Breast epithelium (tissue), 4 donors: ENCODE measurements around the gene EBF3. TPM values are rescaled to one million over a fixed set of nuclear protein-coding genes. Genes with fewer than 3 reads are reported as not detected.

Experiments
- DNase-seq, 2 donors: peaks; one replicate each; pipeline ENCODE4 v3.0.0-alpha.2; 2019; ENCODE audit warnings: low spot score in 2 of 2
- H3K27ac ChIP-seq, 2 donors: fragments of 200-600 bp; sonication (generic) in 1 of 2; one replicate each; pipeline ENCODE4 v1.5.1; 2016 to 2019; ENCODE audit warnings: mild to moderate bottlenecking in 1 of 2
- H3K27me3 ChIP-seq, 2 donors: fragments of 200-600 bp; sonication (generic) in 1 of 2; one replicate each; pipeline versions ENCODE4 v1.5.1 to v1.6.0; 2017 to 2019; ENCODE audit warnings: control low read depth in 1 of 2, mild to moderate bottlenecking in 1 of 2
- H3K36me3 ChIP-seq: fragments of 200-600 bp; one replicate; pipeline ENCODE4 v1.5.1; 2019
- H3K4me1 ChIP-seq, 2 donors: fragments of 200-600 bp; sonication (generic); one replicate each; pipeline ENCODE4 v1.5.1; 2016 to 2019; ENCODE audit warnings: control low read depth in 1 of 2
- H3K4me3 ChIP-seq, 3 donors: fragments of 200-600 bp; sonication (generic); 1 replicate in 2 of 3; 2 replicates in 1 of 3; pipeline ENCODE4 v1.5.1; 2016 to 2019; ENCODE audit warnings: mild to moderate bottlenecking in 3 of 3, moderate library complexity in 2 of 3
- H3K9me3 ChIP-seq, 2 donors: fragments of 200-600 bp; sonication (generic) in 1 of 2; one replicate each; pipeline ENCODE4 v1.5.1; 2016 to 2019; ENCODE audit warnings: control low read depth in 1 of 2
- CTCF ChIP-seq, 3 donors: fragments of 450-650 bp; IDR thresholded peaks; one replicate each; pipeline ENCODE4 v1.5.1; 2016 to 2017; ENCODE audit warnings: antibody characterized with exemption in 3 of 3, mild to moderate bottlenecking in 3 of 3, moderate library complexity in 3 of 3
- POLR2A ChIP-seq: fragments of 450-650 bp; IDR thresholded peaks from one replicate; pipeline ENCODE4 v1.6.1; 2016; ENCODE audit warnings: antibody characterized with exemption, mild to moderate bottlenecking, moderate library complexity
- POLR2AphosphoS5 ChIP-seq, 3 donors: sonication (generic); formaldehyde crosslinking; IDR thresholded peaks; one replicate each; pipeline ENCODE4 v1.6.1; 2017; ENCODE audit warnings: antibody characterized with exemption in 3 of 3
- intact Hi-C: fragments of 100-400 bp; cut with DNase I; formaldehyde crosslinking; loops from one replicate; pipeline ENCODE4 v1.15.1; 2023; ENCODE audit warnings: low total_unique reads
- total RNA-seq, 3 donors: library from RNA; depleted of rRNA; stranded (reverse); fragments of >200 nt; gene quantifications; one replicate each; pipeline ENCODE4 v1.1.0, GENCODE V29; 2016

The EBF3 gene
- total RNA-seq, 3 donors from 2014 or later: 4.2 to 28.0 (median 6.6) TPM

GRCh38 chr10:129878835-129879234 is 85.2 kb downstream of the EBF3 start:
- Histone ChIP-seq H3K9me3 (no peaks in the 10 kb centered on the region), H3K4me3 (no peak overlapping the region), H3K36me3 (no peaks in the 10 kb centered on the region), H3K27me3 (no peaks in the 10 kb centered on the region), H3K4me1 (no peaks in the 10 kb centered on the region), H3K27ac (no peak overlapping the region)
- no peak for DNase-seq
- intact Hi-C loops: no loop called here
- no peak for TF ChIP-seq POLR2AphosphoS5 (IDR thresholded peaks at IDR 0.05)
- no peak for TF ChIP-seq POLR2A
- no peak for TF ChIP-seq CTCF (IDR thresholded peaks at IDR 0.05)

GRCh38 chr10:129877773-129878371 is 86.2 kb downstream of the EBF3 start:
- TF ChIP-seq POLR2A (no peak), POLR2AphosphoS5 (IDR thresholded peaks at IDR 0.05) (no peak), CTCF (IDR thresholded peaks at IDR 0.05) (no peak)
- H3K4me3 ChIP-seq: no peak overlapping the region
- no peak for DNase-seq
- no peaks in the 10 kb centered on the region for H3K4me1 ChIP-seq
- H3K36me3 ChIP-seq: no peaks in the 10 kb centered on the region
- H3K27me3 ChIP-seq: no peaks in the 10 kb centered on the region
- intact Hi-C loops: no loop called here
- H3K9me3 ChIP-seq: no peaks in the 10 kb centered on the region
- H3K27ac ChIP-seq: no peak overlapping the region

GRCh38 chr10:129876838-129877237 is 87.2 kb downstream of the EBF3 start:
- no peak for DNase-seq
- TF ChIP-seq POLR2A: no peak
- no peak for TF ChIP-seq CTCF (IDR thresholded peaks at IDR 0.05)
- TF ChIP-seq POLR2AphosphoS5 (IDR thresholded peaks at IDR 0.05): no peak
- no peak overlapping the region for H3K27ac ChIP-seq

DNA sequence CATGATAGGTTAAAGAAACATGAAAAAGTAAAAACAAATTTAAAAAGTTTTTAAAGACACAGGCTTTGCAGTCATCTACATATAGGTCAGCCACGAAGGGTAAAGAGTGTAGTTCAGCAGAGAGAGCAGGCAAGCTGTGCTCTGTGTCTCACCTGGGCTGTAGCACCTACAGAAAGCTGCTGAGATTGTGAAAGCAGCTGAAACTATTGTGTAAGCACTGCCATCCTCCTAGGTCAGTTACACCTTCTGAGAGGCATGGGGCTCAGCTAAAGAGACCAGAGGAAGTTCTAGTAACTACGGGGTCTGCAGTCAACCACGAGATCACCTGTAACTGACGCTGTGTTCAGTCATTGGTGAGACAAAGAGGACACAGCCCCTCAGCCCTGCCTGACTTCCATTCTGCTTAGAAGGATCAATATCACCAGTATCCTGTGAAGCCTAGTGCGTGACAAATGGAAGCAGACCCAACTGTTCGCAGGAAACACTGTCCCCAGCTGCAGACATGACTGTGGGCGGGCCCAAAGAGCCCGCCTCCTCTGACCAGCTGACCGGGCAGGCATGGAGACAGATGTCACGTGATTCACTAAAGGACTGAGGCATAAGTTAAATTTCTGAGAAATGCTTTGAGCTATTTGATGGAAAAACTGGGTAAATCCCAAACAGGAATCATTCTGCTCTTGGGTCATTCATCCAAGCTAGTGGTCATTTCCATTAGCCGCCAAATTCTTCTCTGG is 87.9 kb downstream of the EBF3 start:
- TF ChIP-seq POLR2A (no peak), POLR2AphosphoS5 (IDR thresholded peaks at IDR 0.05) (no peak), CTCF (IDR thresholded peaks at IDR 0.05) (no peak)
- DNase-seq: no peak
- H3K4me1 ChIP-seq: no peaks in the 10 kb centered on the region
- H3K27ac ChIP-seq: no peak overlapping the region
- no peaks in the 10 kb centered on the region for H3K27me3 ChIP-seq
- no peaks in the 10 kb centered on the region for H3K36me3 ChIP-seq
- no peak overlapping the region for H3K4me3 ChIP-seq
- H3K9me3 ChIP-seq: no peaks in the 10 kb centered on the region
- intact Hi-C loops: no loop called here

More at GRCh38 chr10:129876838-129877237, 87.2 kb downstream of the EBF3 start:
- Histone ChIP-seq H3K9me3 (no peaks in the 10 kb centered on the region), H3K36me3 (no peaks in the 10 kb centered on the region), H3K4me1 (no peaks in the 10 kb centered on the region), H3K27me3 (no peaks in the 10 kb centered on the region), H3K4me3 (no peak overlapping the region)
- intact Hi-C loops: no loop called here

DNA sequence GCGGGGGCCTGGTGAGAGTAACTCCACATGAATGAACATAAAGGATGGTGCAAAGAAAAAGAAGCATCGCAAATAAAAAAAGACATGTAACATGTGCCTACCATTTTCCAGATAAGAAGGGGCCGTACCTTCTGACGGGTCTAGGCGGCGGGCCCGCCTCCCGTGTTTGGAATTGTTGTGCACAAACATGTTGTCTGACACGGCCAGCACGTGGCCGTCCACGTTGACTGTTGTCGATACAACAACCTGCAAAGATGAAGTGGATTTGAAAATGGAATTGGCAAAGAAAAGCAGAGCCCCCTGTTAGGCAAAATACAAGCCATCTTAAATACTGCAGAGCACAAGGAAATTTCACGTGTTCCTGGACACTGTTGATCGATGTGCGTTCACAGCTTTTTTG is 90.7 kb downstream of the EBF3 start:
- Histone ChIP-seq H3K27me3 (no peaks in the 10 kb centered on the region), H3K9me3 (no peaks in the 10 kb centered on the region), H3K4me1 (no peaks in the 10 kb centered on the region), H3K27ac (no peak overlapping the region), H3K36me3 (no peaks in the 10 kb centered on the region), H3K4me3 (no peak overlapping the region)
- no peak for DNase-seq
- TF ChIP-seq POLR2A: no peak
- no peak for TF ChIP-seq POLR2AphosphoS5 (IDR thresholded peaks at IDR 0.05)
- TF ChIP-seq CTCF (IDR thresholded peaks at IDR 0.05): no peak
- intact Hi-C loops: no loop called here
